ENCODE results near the gene BACE1.
"Not testable (repeated sequence)": the region's sequence is repeated elsewhere in the genome, so short reads cannot be mapped to it uniquely, and the experiment has no call there.

The BACE1 gene

DNA sequence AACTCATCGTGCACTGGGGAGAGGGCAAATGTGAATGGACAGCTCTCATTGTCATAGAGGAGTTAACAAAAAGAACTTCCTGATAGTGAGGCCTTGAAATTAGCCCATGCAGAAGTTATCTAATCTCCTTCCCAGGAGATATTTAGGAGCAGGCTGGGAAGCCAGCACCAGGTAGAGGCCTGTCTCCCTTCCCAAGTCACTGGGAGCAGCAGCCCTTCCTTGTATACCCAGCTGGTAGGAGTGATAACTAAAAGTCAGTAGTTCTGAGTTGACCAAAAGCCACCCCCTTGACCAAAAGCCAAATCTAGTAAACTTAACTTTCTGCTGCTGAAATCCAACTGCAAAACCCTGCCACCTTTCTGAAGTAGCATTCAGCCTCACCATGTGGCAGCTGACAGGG lies 26.3 kb downstream of the BACE1 start:
- no peaks in the 10 kb centered on the region for H3K9me3 ChIP-seq (ENCODE audit: control insufficient read depth, low read length)
- DNase-seq (ENCODE audit: low read depth): no peak
- H3K4me1 ChIP-seq (ENCODE audit: control insufficient read depth, insufficient read depth, low read length): no peaks in the 10 kb centered on the region
- H3K4me3 ChIP-seq (ENCODE audit: low read length): no peak overlapping the region
- H3K9ac ChIP-seq (ENCODE audit: low read length): no peak overlapping the region
- H3K27me3 ChIP-seq (replicated peaks; ENCODE audit: control insufficient read depth, insufficient read depth, low read length): no peaks in the 10 kb centered on the region
- peaks cover 84% of the 10 kb centered on the region for H3K36me3 ChIP-seq (ENCODE audit: control insufficient read depth, insufficient read depth, low read length, severe bottlenecking)

DNA sequence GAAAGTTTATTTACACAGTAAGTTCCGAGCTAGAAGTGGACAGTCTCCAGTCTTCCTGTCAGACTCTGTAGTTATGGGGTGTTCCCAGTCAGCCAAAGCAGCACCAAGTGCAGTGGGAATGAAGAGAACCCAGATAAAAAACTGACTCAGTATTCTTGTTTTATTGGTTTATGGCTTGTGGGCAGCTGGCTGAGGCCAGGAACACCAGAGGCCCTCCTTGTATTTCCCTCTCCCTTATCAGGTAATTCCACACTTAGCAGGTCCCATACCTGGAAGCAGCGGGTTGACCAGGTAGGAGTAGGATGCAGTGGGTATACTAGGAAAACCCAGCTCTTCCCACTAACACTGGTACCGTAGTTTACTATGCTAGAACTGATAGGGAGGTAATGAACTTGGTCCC lies 28.4 kb downstream of the BACE1 start:
- Histone ChIP-seq H3K4me3 (ENCODE audit: low read length) (no peak overlapping the region), H3K4me1 (ENCODE audit: control insufficient read depth, insufficient read depth, low read length) (no peaks in the 10 kb centered on the region), H3K9ac (ENCODE audit: low read length) (no peak overlapping the region), H3K36me3 (ENCODE audit: control insufficient read depth, insufficient read depth, low read length, severe bottlenecking) (peaks cover 83% of the 10 kb centered on the region), H3K27me3 (replicated peaks; ENCODE audit: control insufficient read depth, insufficient read depth, low read length) (no peaks in the 10 kb centered on the region), H3K9me3 (ENCODE audit: control insufficient read depth, low read length) (no peaks in the 10 kb centered on the region)
- no peak for DNase-seq (ENCODE audit: low read depth)

DNA sequence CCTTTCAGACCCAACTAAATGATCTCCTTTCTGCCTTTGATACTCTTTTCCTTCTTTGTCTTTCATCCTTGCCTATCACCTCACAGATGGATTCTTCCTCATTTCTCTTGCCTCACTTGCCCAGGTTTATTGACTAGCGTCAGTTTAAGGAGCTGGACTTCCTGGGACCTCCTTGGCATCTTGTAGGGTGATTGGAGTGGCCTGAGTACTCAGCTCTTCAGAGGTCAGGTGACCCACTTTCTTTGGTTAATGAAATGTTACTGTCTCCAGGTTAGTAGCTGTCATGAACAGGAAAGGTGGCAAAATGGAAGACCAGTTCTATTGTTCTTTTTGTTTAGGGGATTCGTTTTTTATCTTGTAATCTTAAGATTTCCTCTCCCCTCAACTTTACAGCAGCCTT lies 29.5 kb downstream of the BACE1 start:
- Histone ChIP-seq H3K27me3 (replicated peaks; ENCODE audit: control insufficient read depth, insufficient read depth, low read length) (no peaks in the 10 kb centered on the region), H3K9ac (ENCODE audit: low read length) (no peak overlapping the region), H3K4me1 (ENCODE audit: control insufficient read depth, insufficient read depth, low read length) (peaks cover 10% of the 10 kb centered on the region), H3K9me3 (ENCODE audit: control insufficient read depth, low read length) (no peaks in the 10 kb centered on the region), H3K36me3 (ENCODE audit: control insufficient read depth, insufficient read depth, low read length, severe bottlenecking) (peaks cover 80% of the 10 kb centered on the region), H3K4me3 (ENCODE audit: low read length) (no peak overlapping the region)
- no peak for DNase-seq (ENCODE audit: low read depth)

DNA sequence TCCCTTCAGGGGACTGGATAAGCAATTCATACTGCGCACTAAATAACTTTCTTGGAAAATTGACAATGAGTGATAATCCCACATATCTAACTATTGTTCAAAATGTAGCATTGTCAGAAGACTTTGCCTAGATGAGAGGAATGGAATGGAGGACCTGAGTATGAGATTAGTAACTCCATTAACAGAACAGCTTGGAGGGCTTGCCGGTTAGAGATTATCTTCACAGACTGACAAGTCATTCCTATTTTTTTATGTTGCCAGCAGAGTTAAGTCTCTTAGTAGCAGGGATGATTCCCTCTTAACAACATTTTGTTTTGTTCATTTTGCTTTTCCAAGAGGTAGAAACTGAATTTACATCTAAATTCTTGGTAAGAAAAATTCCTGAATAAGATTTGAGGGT lies 32.0 kb downstream of the BACE1 start:
- peaks cover 28% of the 10 kb centered on the region for H3K4me1 ChIP-seq (ENCODE audit: control insufficient read depth, insufficient read depth, low read length)
- H3K9ac ChIP-seq (ENCODE audit: low read length): no peak overlapping the region
- no peak overlapping the region for H3K4me3 ChIP-seq (ENCODE audit: low read length)
- H3K36me3 ChIP-seq (ENCODE audit: control insufficient read depth, insufficient read depth, low read length, severe bottlenecking): peaks cover 55% of the 10 kb centered on the region
- no peaks in the 10 kb centered on the region for H3K9me3 ChIP-seq (ENCODE audit: control insufficient read depth, low read length)
- no peak for DNase-seq (ENCODE audit: low read depth)
- no peaks in the 10 kb centered on the region for H3K27me3 ChIP-seq (replicated peaks; ENCODE audit: control insufficient read depth, insufficient read depth, low read length)

DNA sequence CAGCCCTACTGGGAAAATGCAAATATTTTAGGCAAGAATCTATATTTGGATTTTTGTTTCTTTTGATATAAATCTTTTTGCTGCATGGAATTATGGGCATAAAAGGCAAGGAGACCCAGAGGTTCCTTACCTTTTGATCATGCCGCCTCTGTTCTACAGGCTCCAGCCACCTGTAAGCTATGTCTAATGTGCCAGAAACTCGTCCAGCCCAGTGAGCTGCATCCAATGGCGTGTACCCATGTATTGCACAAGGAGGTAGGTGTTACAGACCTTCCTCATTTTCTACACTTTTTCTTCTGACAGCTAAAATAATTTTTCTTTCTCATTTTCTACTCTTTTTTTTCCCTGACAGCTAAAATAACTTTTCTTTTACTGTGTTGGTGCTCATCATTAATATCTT lies 33.1 kb downstream of the BACE1 start:
- peaks cover 44% of the 10 kb centered on the region for H3K36me3 ChIP-seq (ENCODE audit: control insufficient read depth, insufficient read depth, low read length, severe bottlenecking)
- H3K9me3 ChIP-seq (ENCODE audit: control insufficient read depth, low read length): no peaks in the 10 kb centered on the region
- no peak for DNase-seq (ENCODE audit: low read depth)
- H3K4me3 ChIP-seq (ENCODE audit: low read length): no peak overlapping the region
- H3K9ac ChIP-seq (ENCODE audit: low read length): no peak overlapping the region
- H3K4me1 ChIP-seq (ENCODE audit: control insufficient read depth, insufficient read depth, low read length): peaks cover 28% of the 10 kb centered on the region
- H3K27me3 ChIP-seq (replicated peaks; ENCODE audit: control insufficient read depth, insufficient read depth, low read length): no peaks in the 10 kb centered on the region

DNA sequence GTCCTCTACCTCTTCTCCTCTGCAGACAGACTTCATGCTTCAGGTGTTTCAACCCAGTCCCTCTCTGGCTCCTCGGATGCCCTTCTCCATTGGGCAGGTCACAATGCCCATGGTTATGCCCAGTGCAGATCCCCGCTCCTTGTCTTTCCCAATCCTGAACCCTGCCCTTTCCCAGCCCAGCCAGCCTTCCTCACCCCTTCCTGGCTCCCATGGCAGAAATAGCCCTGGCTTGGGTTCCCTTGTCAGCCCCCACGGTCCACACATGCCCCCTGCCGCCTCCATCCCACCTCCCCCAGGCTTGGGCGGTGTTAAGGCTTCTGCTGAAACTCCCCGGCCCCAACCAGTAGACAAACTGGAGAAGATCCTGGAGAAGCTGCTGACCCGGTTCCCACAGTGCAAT lies 34.2 kb downstream of the BACE1 start:
- DNase-seq (ENCODE audit: low read depth): no peak
- H3K27me3 ChIP-seq (replicated peaks; ENCODE audit: control insufficient read depth, insufficient read depth, low read length): no peaks in the 10 kb centered on the region
- no peak overlapping the region for H3K4me3 ChIP-seq (ENCODE audit: low read length)
- H3K36me3 ChIP-seq (ENCODE audit: control insufficient read depth, insufficient read depth, low read length, severe bottlenecking): peaks cover 35% of the 10 kb centered on the region
- H3K4me1 ChIP-seq (ENCODE audit: control insufficient read depth, insufficient read depth, low read length): peaks cover 28% of the 10 kb centered on the region
- no peaks in the 10 kb centered on the region for H3K9me3 ChIP-seq (ENCODE audit: control insufficient read depth, low read length)
- peak overlapping the region; percentile 18 for H3K9ac ChIP-seq (ENCODE audit: low read length)

DNA sequence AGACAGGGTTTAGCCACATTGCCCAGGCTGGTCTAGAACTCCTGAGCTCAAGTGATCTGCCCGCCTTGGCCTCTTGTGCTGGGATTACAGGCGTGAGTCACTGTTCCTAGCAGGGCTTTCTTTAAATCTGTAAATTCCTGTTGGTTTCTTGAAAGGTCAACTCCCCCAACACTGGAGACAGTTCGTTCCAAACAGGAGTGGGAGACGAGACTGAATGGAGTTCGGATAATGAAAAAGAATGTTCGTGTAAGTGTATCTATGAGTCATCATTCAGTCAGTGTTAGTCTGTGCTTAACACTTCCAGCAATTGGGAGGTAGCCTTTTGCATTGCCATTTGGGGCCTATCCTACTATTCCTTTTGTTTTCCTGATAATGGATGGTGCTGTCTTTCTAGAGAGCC lies 34.9 kb downstream of the BACE1 start:
- peaks cover 31% of the 10 kb centered on the region for H3K36me3 ChIP-seq (ENCODE audit: control insufficient read depth, insufficient read depth, low read length, severe bottlenecking)

DNA sequence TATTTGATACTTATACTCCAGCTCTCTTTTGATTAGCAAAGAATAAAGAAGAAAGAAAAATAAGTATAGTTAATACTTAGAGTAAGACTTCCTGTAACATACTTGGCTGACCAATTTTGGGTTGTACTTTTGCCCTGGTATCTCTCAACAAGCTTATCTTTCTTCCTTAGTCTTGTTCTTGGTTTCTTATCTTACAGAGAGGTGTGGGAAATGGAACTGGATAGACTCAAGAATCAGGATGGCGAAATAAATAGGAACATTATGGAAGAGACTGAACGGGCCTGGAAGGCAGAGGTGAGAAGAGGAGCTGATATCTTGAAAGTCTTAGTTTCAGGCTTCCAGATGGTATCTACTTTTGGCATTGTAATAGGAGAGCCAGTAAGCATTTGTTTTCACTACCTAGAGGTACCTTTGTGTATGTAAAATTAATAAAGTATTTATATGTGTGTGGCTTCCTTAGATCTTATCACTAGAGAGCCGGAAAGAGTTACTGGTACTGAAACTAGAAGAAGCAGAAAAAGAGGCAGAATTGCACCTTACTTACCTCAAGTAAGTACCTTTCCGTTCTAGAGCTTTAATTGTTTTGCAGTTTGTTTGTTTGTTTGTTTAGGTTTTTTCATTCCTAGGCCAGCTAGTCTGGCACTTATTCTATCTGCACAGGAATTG lies 36.2 kb downstream of the BACE1 start:
- DNase-seq (ENCODE audit: low read depth): no peak
- Histone ChIP-seq H3K9ac (ENCODE audit: low read length) (no peak overlapping the region), H3K36me3 (ENCODE audit: control insufficient read depth, insufficient read depth, low read length, severe bottlenecking) (peaks cover 21% of the 10 kb centered on the region), H3K27me3 (replicated peaks; ENCODE audit: control insufficient read depth, insufficient read depth, low read length) (no peaks in the 10 kb centered on the region), H3K9me3 (ENCODE audit: control insufficient read depth, low read length) (no peaks in the 10 kb centered on the region), H3K4me3 (ENCODE audit: low read length) (no peak overlapping the region), H3K4me1 (ENCODE audit: control insufficient read depth, insufficient read depth, low read length) (peaks cover 28% of the 10 kb centered on the region)

More for the DNA sequence above, 34.9 kb downstream of the BACE1 start:
- Histone ChIP-seq H3K9ac (ENCODE audit: low read length) (peak overlapping the region; percentile 50), H3K4me1 (ENCODE audit: control insufficient read depth, insufficient read depth, low read length) (peaks cover 28% of the 10 kb centered on the region), H3K9me3 (ENCODE audit: control insufficient read depth, low read length) (no peaks in the 10 kb centered on the region), H3K4me3 (ENCODE audit: low read length) (no peak overlapping the region), H3K27me3 (replicated peaks; ENCODE audit: control insufficient read depth, insufficient read depth, low read length) (no peaks in the 10 kb centered on the region)
- peak; percentile 74 for DNase-seq (ENCODE audit: low read depth)

DNA sequence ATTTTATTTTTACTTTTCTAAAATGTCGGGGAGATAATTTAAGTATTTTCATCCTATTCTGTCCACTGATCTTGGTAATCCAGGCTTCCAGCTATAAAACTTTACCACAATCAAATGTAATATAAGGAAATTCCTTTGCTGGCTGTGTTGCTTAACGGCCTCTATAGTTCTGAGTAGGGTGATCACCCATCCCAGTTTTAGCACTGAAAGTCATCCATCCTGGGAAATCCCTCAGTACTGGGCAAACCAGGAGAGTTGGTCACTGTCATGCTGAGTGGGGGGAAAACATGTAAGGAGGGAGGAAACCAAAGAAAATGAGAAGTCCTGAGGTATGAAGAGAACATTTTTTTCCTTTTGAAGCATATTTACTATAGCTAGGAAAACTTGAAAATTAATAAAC lies 37.7 kb downstream of the BACE1 start:
- H3K36me3 ChIP-seq (ENCODE audit: control insufficient read depth, insufficient read depth, low read length, severe bottlenecking): peaks cover 11% of the 10 kb centered on the region
- H3K9me3 ChIP-seq (ENCODE audit: control insufficient read depth, low read length): no peaks in the 10 kb centered on the region

DNA sequence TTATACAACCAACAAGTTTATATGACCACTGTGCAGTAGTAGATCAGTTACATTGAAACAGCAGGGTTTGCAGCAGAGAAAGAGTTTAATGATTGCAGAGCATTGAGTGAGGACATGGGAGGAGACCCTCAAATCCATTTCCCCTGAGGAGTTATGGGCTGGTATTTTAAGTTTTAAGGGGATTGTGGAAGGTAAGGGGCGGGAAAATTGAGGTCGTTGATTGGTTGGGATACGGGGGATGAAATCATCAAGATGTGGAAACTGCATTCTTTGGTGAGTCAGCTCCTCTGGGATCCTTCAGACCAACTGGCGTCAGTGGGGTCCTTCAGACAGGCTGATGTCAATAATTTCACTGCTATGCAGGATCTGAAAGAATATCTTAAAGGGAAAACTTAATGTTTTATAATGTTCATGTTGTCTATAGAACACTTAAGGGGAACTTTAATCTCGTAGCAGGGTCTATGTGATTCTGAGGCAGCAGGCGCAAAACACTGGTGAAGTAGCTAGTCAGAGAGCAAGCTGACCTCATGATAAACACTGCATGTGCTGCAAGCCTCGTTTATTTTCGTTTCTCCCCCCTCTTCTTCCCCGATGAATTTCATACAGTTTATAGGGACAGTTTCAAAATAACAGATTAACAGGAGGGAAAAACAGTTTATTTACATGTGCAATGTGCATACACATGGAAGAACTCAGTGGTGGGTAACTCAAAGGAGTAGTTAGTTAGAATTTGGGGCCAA lies 42.3 kb downstream of the BACE1 start:
- no peaks in the 10 kb centered on the region for H3K36me3 ChIP-seq (ENCODE audit: control insufficient read depth, insufficient read depth, low read length, severe bottlenecking)
- no peak overlapping the region for H3K4me3 ChIP-seq (ENCODE audit: low read length)
- no peaks in the 10 kb centered on the region for H3K9me3 ChIP-seq (ENCODE audit: control insufficient read depth, low read length)
- peaks cover 10% of the 10 kb centered on the region for H3K4me1 ChIP-seq (ENCODE audit: control insufficient read depth, insufficient read depth, low read length)
- no peaks in the 10 kb centered on the region for H3K27me3 ChIP-seq (replicated peaks; ENCODE audit: control insufficient read depth, insufficient read depth, low read length)
- H3K9ac ChIP-seq (ENCODE audit: low read length): peak overlapping the region; percentile 27
- peak; percentile 56 for DNase-seq (ENCODE audit: low read depth)

More for the DNA sequence above, 37.7 kb downstream of the BACE1 start:
- no peak overlapping the region for H3K4me3 ChIP-seq (ENCODE audit: low read length)
- H3K4me1 ChIP-seq (ENCODE audit: control insufficient read depth, insufficient read depth, low read length): peaks cover 37% of the 10 kb centered on the region
- H3K9ac ChIP-seq (ENCODE audit: low read length): no peak overlapping the region
- H3K27me3 ChIP-seq (replicated peaks; ENCODE audit: control insufficient read depth, insufficient read depth, low read length): no peaks in the 10 kb centered on the region
- DNase-seq (ENCODE audit: low read depth): no peak

DNA sequence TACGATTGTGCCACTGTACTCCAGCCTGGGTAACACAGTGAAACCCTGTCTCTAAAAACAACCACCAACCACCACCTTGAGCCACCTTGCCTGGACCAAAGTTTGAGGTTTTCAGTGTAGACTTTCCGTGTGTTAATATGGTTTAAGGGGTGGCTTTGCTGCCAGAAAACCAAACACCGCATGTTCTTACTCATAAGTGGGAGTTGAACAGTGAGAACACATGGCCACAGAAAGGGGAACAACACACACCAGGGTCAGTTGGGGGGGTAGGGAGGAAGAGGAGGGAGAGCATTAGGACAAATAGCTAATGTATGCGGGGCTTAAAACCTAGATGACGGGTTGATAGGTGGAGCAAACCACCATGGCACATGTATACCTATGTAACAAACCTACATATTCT lies 43.9 kb downstream of the BACE1 start:
- DNase-seq (ENCODE audit: low read depth); H3K4me3 ChIP-seq (ENCODE audit: low read length); H3K9ac ChIP-seq (ENCODE audit: low read length); H3K36me3 ChIP-seq (ENCODE audit: control insufficient read depth, insufficient read depth, low read length, severe bottlenecking); H3K27me3 ChIP-seq (replicated peaks; ENCODE audit: control insufficient read depth, insufficient read depth, low read length); H3K9me3 ChIP-seq (ENCODE audit: control insufficient read depth, low read length): not testable (repeated sequence)
- peaks cover 10% of the 10 kb centered on the region for H3K4me1 ChIP-seq (ENCODE audit: control insufficient read depth, insufficient read depth, low read length)
